ENCODE data around the gene FAM114A2. TPM values are rescaled to one million over a fixed set of nuclear protein-coding genes. Genes with fewer than 3 reads are reported as not detected.

FAM114A2 gene
- total RNA-seq, 4 donors from 2014 or later = 13.9 to 21.4 (median 17.7) TPM

DNA sequence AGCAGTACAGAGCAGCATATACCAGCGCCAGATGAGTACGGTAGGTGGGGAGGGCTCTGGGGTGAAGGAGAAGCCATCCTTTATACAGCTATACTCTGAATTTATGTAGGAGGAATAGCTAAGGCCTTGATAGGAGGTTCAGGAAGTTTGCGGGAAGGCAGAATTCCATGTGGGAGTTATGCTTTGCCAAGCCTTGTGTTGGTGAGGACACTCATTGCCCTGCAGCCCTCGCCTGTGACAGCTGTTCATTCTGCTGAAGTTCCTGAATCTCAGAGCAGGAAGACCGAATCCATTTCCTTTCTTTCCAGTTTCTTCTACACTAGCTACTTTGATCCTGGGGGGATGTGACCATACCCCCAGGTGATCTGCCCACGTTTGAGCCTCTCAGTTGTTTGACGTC is 7.8 kb upstream of the FAM114A2 start:
- TF ChIP-seq CTCF (IDR thresholded peaks at IDR 0.05; ENCODE audit: low read depth) = no peak

DNA sequence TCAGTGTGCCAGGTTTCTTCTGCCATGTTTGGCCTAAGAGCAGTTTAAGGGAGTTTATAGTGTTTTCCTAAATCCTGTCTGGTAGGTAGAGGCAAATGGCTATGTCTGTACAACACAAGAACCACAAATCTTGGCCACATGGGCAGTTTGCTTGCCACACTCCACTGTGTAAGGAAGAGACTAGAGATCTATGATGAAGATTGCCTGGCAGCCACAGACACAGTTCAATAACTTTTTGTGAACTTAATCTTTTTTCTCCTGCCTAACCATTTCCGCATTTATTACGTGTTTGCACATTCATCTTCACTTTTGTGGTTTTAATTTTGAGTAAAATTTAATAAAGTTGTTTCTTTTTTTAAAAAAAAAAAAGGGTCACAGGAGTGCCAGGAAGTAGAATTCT is 5.9 kb upstream of the FAM114A2 start:
- TF ChIP-seq CTCF (IDR thresholded peaks at IDR 0.05; ENCODE audit: low read depth) = no peak

DNA sequence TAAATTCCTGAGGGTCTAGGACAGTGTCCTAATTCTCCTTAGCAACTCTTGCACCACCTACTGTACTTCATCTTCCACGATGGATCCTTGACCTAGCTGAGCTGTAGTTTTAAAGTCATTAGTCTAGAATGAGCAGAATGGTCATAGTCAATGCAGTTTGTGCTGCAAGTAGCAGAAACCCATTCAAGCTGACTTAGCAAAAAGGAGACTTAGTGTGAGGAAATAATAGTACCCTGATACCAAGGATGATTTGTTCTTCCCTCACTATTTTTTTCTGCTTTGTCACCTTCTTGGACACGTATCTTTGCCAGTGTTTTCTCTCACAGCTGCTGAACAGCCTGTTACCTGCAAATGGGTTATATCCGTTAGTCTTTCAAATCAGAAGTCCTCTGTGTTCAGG is 5.4 kb upstream of the FAM114A2 start:
- TF ChIP-seq CTCF (IDR thresholded peaks at IDR 0.05; ENCODE audit: low read depth) = no peak

DNA sequence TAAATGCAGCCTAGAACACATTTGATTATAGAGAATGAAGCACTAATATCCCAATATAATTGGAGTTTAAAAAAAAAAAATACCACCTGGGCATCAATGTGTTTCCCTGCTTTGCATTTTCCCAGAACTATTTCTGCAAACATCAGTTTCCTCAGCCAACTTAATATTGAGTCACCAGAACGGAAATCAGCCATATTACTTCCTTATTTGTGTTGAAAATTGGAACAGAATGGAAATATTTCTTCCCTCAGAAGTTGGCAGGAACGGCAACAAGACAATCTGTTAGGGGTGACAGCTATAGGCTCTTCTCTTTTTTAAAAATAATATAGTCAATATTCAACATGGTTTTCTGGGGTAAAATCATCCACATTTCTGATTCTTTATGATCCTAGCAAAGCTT is 4.1 kb upstream of the FAM114A2 start:
- no peak for TF ChIP-seq CTCF (IDR thresholded peaks at IDR 0.05; ENCODE audit: low read depth)

DNA sequence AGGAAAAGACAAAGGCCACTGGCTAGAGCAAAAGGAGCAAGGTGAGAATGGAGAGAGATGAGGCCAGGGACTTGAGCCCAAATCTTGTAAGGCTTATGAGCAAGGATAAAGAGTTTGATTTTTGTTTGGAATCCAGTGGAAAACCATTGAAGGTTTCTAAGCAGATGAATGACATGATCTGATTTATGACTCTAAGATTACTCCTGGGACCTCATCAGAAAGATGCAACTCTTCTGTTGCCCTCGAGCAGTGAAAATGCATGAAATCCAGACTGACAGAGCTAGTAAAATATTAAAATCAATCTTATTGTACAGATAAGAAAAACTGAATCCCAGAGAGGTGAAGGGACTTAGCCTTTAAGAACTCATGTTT is 734 bp upstream of the FAM114A2 start:
- TF ChIP-seq CTCF (IDR thresholded peaks at IDR 0.05; ENCODE audit: low read depth) = no peak

DNA sequence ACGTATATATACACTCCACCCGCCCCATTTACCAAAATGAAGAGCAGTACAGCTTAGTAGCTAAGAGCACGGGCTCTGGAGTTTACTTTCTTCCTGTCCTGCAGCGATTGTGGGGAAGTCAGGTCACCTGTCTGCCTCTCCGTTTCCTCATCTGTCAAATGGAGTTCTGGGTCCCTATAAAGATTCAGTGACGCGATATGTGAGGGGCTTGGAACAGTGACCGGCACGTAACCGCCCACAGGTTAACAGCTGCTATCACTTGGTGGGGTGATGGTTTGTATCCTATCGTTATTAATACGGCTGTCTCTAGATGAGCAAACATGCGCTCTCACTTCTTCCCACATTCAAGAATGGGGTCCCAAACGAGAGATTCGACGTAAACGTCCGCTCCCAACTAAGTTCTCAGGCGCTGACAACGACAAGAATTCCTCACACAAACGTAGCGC is 426 bp downstream of the FAM114A2 start:
- TF ChIP-seq CTCF (IDR thresholded peaks at IDR 0.05; ENCODE audit: low read depth) = no peak

- TF ChIP-seq CTCF (IDR thresholded peaks at IDR 0.05; ENCODE audit: low read depth) = no peak
These were observed 3.8 kb downstream of the FAM114A2 start for GRCh38 chr5:154034944-154035343.
